ENCODE results near the gene LMBRD2. TPM values are rescaled to one million over a fixed set of nuclear protein-coding genes. Genes with fewer than 3 reads are reported as not detected.

Gene LMBRD2
- total and polyA plus RNA-seq, 9 of the 15 experiments (the other 6 are each of a cell fraction or from before 2014, with no cell fraction given) = 2.1 to 24.2 (median 10.6) TPM

DNA sequence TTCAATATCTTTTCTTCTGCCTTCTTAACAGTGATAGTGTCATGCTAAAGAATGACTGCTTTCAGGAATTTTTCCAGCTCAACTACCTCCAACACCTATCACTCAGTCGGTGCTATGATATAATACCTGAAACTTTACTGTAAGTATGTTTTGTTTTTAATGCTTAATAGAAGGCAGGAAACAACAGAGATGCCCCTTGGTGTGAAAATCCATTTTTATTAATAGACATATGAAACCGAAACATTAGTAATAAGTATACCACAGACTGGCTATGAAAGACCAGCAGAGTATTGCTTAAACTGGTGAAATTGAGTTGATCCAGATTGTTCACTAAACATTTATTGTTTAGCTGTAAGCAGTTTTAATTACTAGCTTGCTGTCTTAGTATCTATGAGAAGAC, 25.5 kb upstream of the LMBRD2 start:
- in situ Hi-C loops (cut with MboI) (no loop called here), intact Hi-C loops (cut with micrococcal nuclease) (loop anchor here (5.0 to 10.0 kb wide), 3 partner anchors 212 to 515 kb away; no protein-coding TSS in a partner anchor)
- Histone ChIP-seq H3K27ac (ENCODE audit: extremely low read depth, low read depth, low read length) (no peak overlapping the region), H3K4me3 (no peak overlapping the region), H3K9me3 (replicated peaks; ENCODE audit: control insufficient read depth, insufficient read depth, low read depth, low read length) (no peaks in the 10 kb centered on the region), H3K9ac (ENCODE audit: insufficient read depth in 1 of 2, low read depth in 2 of 2, low read length in 2 of 2) (no peak overlapping the region), H3K9me1 (ENCODE audit: control insufficient read depth, insufficient read depth, low read length) (no peaks in the 10 kb centered on the region), H3K4me1 (replicated peaks in 1 of 2; ENCODE audit: control insufficient read depth in 2 of 2, insufficient read depth in 2 of 2, low read length in 2 of 2) (no peaks in the 10 kb centered on the region), H2AFZ (ENCODE audit: low read depth, low read length) (no peak overlapping the region), H4K20me1 (replicated peaks; ENCODE audit: control insufficient read depth, insufficient read depth, low read length) (no peaks in the 10 kb centered on the region), H3K27me3 (ENCODE audit: control insufficient read depth in 2 of 2, insufficient read depth in 2 of 2, low read length in 2 of 2) (no peaks in the 10 kb centered on the region), H3K79me2 (ENCODE audit: control insufficient read depth, insufficient read depth, low read length) (no peaks in the 10 kb centered on the region), H3K36me3 (ENCODE audit: control insufficient read depth, insufficient read depth, low read length) (peaks cover 98% of the 10 kb centered on the region), H3K4me2 (ENCODE audit: insufficient read depth, low read length) (no peak overlapping the region)
- no TSS peak for BruUV-seq (replicated peaks)
- no peak for ATAC-seq
- FAIRE-seq = no peak
- 91% methylated on average over 2 of the region's 2 CpGs for WGBS (ENCODE audit: insufficient coverage, low coverage, missing lambda C conversion rate)
- POLR2A ChIA-PET = no interaction called here
- CTCF ChIA-PET (ENCODE audit: low intra/inter-chr PET ratio) = interaction anchor here (0.9 to 1.6 kb wide), 3 partner anchors 128 to 516 kb away, joined by 4 to 8 read pairs (median 8); no protein-coding TSS in a partner anchor
- TF ChIP-seq FOS (IDR thresholded peaks at IDR 0.05; ENCODE audit: extremely low read depth, insufficient read length) = no peak
- no peak for TF ChIP-seq ZSCAN29 (IDR thresholded peaks at IDR 0.05)
- no peak for TF ChIP-seq TBL1XR1 (IDR thresholded peaks at IDR 0.05; ENCODE audit: low read length in 2 of 2)
- no peak for TF ChIP-seq SAFB (IDR thresholded peaks at IDR 0.05; ENCODE audit: borderline replicate concordance, low read depth, low read length)
- no peak for TF ChIP-seq STAT5A (IDR thresholded peaks at IDR 0.05; ENCODE audit: borderline replicate concordance, low read length)
- TF ChIP-seq, protein P1, sequence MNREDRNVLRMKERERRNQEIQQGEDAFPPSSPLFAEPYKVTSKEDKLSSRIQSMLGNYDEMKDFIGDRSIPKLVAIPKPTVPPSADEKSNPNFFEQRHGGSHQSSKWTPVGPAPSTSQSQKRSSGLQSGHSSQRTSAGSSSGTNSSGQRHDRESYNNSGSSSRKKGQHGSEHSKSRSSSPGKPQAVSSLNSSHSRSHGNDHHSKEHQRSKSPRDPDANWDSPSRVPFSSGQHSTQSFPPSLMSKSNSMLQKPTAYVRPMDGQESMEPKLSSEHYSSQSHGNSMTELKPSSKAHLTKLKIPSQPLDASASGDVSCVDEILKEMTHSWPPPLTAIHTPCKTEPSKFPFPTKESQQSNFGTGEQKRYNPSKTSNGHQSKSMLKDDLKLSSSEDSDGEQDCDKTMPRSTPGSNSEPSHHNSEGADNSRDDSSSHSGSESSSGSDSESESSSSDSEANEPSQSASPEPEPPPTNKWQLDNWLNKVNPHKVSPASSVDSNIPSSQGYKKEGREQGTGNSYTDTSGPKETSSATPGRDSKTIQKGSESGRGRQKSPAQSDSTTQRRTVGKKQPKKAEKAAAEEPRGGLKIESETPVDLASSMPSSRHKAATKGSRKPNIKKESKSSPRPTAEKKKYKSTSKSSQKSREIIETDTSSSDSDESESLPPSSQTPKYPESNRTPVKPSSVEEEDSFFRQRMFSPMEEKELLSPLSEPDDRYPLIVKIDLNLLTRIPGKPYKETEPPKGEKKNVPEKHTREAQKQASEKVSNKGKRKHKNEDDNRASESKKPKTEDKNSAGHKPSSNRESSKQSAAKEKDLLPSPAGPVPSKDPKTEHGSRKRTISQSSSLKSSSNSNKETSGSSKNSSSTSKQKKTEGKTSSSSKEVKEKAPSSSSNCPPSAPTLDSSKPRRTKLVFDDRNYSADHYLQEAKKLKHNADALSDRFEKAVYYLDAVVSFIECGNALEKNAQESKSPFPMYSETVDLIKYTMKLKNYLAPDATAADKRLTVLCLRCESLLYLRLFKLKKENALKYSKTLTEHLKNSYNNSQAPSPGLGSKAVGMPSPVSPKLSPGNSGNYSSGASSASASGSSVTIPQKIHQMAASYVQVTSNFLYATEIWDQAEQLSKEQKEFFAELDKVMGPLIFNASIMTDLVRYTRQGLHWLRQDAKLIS (CRISPR knock-in tag; IDR thresholded peaks at IDR 0.05) = no peak
- TF ChIP-seq KDM5B (IDR thresholded peaks at IDR 0.05; ENCODE audit: insufficient replicate concordance, low read depth, low read length) = no peak
- TF ChIP-seq, protein P2, sequence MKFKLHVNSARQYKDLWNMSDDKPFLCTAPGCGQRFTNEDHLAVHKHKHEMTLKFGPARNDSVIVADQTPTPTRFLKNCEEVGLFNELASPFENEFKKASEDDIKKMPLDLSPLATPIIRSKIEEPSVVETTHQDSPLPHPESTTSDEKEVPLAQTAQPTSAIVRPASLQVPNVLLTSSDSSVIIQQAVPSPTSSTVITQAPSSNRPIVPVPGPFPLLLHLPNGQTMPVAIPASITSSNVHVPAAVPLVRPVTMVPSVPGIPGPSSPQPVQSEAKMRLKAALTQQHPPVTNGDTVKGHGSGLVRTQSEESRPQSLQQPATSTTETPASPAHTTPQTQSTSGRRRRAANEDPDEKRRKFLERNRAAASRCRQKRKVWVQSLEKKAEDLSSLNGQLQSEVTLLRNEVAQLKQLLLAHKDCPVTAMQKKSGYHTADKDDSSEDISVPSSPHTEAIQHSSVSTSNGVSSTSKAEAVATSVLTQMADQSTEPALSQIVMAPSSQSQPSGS (CRISPR knock-in tag; IDR thresholded peaks at IDR 0.05) = no peak
- no peak for TF ChIP-seq CBFB (CRISPR knock-in tag; IDR thresholded peaks at IDR 0.05)
- TF ChIP-seq SP1 (CRISPR knock-in tag; IDR thresholded peaks at IDR 0.05) = no peak
- no peak for TF ChIP-seq POU5F1 (IDR thresholded peaks at IDR 0.05; ENCODE audit: borderline replicate concordance, low read depth, low read length, partially characterized antibody)
- no peak for TF ChIP-seq SUPT5H (IDR thresholded peaks at IDR 0.05)
- no peak for TF ChIP-seq RB1 (IDR thresholded peaks at IDR 0.05; ENCODE audit: low read depth)
- TF ChIP-seq MEF2D (tag; conservative IDR thresholded peaks at IDR 0.05; ENCODE audit: low read depth) = no peak
- no peak for TF ChIP-seq RBM14 (IDR thresholded peaks at IDR 0.05; ENCODE audit: borderline replicate concordance, insufficient read depth, low read depth, low read length)
- TF ChIP-seq NFXL1 (CRISPR knock-in tag; IDR thresholded peaks at IDR 0.05) = no peak
- no peak for TF ChIP-seq COPS2 (conservative IDR thresholded peaks at IDR 0.05)
- no peak for DNase-seq (ENCODE audit: extremely low read depth in 1 of 4, low spot score in 3 of 4)
